ENCODE results near the gene OR52I1. TPM values are rescaled to one million over a fixed set of nuclear protein-coding genes. Genes with fewer than 3 reads are reported as not detected.

Gene OR52I1
- polyA plus RNA-seq, 3 donors, result 0.09 TPM; not detected in 2

DNA sequence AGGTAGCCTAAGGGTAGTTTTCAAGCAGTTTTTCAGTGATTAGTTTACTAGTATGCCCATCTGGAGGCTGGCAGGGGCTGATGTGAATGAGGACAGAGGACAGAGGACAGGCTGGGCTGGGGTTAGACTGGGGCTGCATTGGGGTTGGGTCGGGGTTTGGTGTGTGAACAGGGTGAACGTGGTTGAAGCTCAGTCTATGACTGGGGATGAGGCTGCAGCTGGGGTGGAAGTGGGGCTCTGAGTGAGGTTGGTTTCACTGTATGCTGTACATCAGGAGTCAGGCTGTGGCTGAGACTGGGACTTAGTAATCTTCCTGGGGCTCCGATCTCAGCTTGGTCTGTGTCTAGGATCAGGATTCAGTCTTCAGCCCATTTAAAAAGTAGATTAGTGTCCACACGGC, 50.4 kb downstream of the OR52I1 start:
- Histone ChIP-seq H3K4me1 (ENCODE audit: control insufficient read depth in 1 of 2, insufficient read depth in 2 of 2, low read length in 2 of 2) (no peaks in the 10 kb centered on the region), H2AFZ (ENCODE audit: insufficient read depth, low read depth, low read length, poor library complexity, severe bottlenecking) (no peak overlapping the region), H3K36me3 (replicated peaks in 1 of 2; ENCODE audit: control insufficient read depth in 1 of 2, insufficient read depth in 2 of 2, low read length in 2 of 2) (no peaks in the 10 kb centered on the region), H3K27ac (ENCODE audit: low read depth in 1 of 2, low read length in 2 of 2) (no peak overlapping the region), H3K27me3 (ENCODE audit: control insufficient read depth in 2 of 2, insufficient read depth in 2 of 2, low read length in 2 of 2) (no peaks in the 10 kb centered on the region), H3K4me3 (replicated peaks in 1 of 3; ENCODE audit: low read depth in 2 of 3, low read length in 3 of 3) (no peak overlapping the region), H3K4me2 (replicated peaks; ENCODE audit: extremely low read depth, low read length, poor library complexity, severe bottlenecking) (no peak overlapping the region), H3K9ac (ENCODE audit: insufficient read depth, low read length, poor library complexity, severe bottlenecking) (no peak overlapping the region), H3K79me2 (ENCODE audit: insufficient read depth, low read length) (no peaks in the 10 kb centered on the region), H3K9me3 (replicated peaks in 1 of 2; ENCODE audit: control insufficient read depth in 1 of 2, insufficient read depth in 1 of 2, low read length in 2 of 2) (no peaks in the 10 kb centered on the region), H4K20me1 (ENCODE audit: insufficient read depth, low read length) (no peaks in the 10 kb centered on the region)
- Mint-ChIP-seq H3K9me3 (no peaks in the 10 kb centered on the region), H3K27me3 (ENCODE audit: low read depth in 3 of 3) (peaks cover 0 to 8% (median 5%) of the 10 kb centered on the region in 3 donors), H3K4me1 (no peaks in the 10 kb centered on the region), H3K36me3 (no peaks in the 10 kb centered on the region), H3K27ac (no peak overlapping the region), H3K4me3 (no peak overlapping the region)
- intact Hi-C loops (cut with micrococcal nuclease), result no loop called here
- no peak for DNase-seq
- TF ChIP-seq, protein P1, sequence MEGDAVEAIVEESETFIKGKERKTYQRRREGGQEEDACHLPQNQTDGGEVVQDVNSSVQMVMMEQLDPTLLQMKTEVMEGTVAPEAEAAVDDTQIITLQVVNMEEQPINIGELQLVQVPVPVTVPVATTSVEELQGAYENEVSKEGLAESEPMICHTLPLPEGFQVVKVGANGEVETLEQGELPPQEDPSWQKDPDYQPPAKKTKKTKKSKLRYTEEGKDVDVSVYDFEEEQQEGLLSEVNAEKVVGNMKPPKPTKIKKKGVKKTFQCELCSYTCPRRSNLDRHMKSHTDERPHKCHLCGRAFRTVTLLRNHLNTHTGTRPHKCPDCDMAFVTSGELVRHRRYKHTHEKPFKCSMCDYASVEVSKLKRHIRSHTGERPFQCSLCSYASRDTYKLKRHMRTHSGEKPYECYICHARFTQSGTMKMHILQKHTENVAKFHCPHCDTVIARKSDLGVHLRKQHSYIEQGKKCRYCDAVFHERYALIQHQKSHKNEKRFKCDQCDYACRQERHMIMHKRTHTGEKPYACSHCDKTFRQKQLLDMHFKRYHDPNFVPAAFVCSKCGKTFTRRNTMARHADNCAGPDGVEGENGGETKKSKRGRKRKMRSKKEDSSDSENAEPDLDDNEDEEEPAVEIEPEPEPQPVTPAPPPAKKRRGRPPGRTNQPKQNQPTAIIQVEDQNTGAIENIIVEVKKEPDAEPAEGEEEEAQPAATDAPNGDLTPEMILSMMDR (IDR thresholded peaks at IDR 0.05), result no peak
- WGBS (ENCODE audit: insufficient coverage), result 89% methylated on average over 4 of the region's 4 CpGs

Other genes starting within 250 kb of the OR52I1 start
- not detected for gene OR52B4, start 225.7 kb upstream of the OR52I1 start, polyA plus RNA-seq
- 10 to 100 TPM; 16.8 to 42.5 (median 29.9) TPM for gene TRIM21, start 200.3 kb upstream of the OR52I1 start, polyA plus RNA-seq
- gene OR52K2, start 144.7 kb upstream of the OR52I1 start, polyA plus RNA-seq, result 1 to 10 TPM in 1 of 3 donors, under 1 TPM in 2; 0.16 to 1.5 (median 0.41) TPM
- 1 to 10 TPM in 1 of 3 donors, not detected in 2; 1.6 TPM for gene OR52K1, start 111.4 kb upstream of the OR52I1 start, polyA plus RNA-seq
- gene OR52M1, start 48.8 kb upstream of the OR52I1 start, polyA plus RNA-seq, result not detected
- gene OR52I2, start 12.3 kb upstream of the OR52I1 start, polyA plus RNA-seq, result under 1 TPM in 1 of 3 donors, not detected in 2; 0.04 TPM
- gene TRIM68, start 14.2 kb downstream of the OR52I1 start, polyA plus RNA-seq, result 1 to 10 TPM; 2.2 to 4.9 (median 3.0) TPM
- gene OR51D1, start 43.4 kb downstream of the OR52I1 start, polyA plus RNA-seq, result not detected
- gene OR51E1, start 49.9 kb downstream of the OR52I1 start, polyA plus RNA-seq, result not detected
- not detected for gene OR51E2, start 103.8 kb downstream of the OR52I1 start, polyA plus RNA-seq
- gene MMP26, start 110.7 kb downstream of the OR52I1 start, polyA plus RNA-seq, result not detected
- gene OR51F1, start 175.9 kb downstream of the OR52I1 start, polyA plus RNA-seq, result not detected
- gene OR52R1, start 210.3 kb downstream of the OR52I1 start, polyA plus RNA-seq, result not detected
- not detected for gene OR51F2, start 227.3 kb downstream of the OR52I1 start, polyA plus RNA-seq

Measured in CD14-positive monocyte (primary cell).